HepG2 (cell line): ENCODE data around the gene TTLL4. TPM values are rescaled to one million over a fixed set of nuclear protein-coding genes. Genes with fewer than 3 reads are reported as not detected.

Source experiments
- FOXA1 ChIP-seq, 2 experiments: fragments of 450-650 bp in 1 of 2; sonication (generic) in 1 of 2; formaldehyde crosslinking in 1 of 2; IDR thresholded peaks; 2 replicates each; pipeline versions ENCODE4 v1.4.0 to v1.6.1; 2016 to 2020; ENCODE audit warnings: missing genetic modification reagents in 1 of 2
- GLI4 ChIP-seq: sonication (generic); formaldehyde crosslinking; IDR thresholded peaks from 2 replicates; pipeline ENCODE4 v1.5.1; 2020; ENCODE audit warnings: missing genetic modification reagents, mild to moderate bottlenecking, moderate library complexity, borderline replicate concordance
- GTF3A ChIP-seq: sonication (generic); formaldehyde crosslinking; conservative IDR thresholded peaks from 2 replicates; pipeline ENCODE4 v1.4.0; 2020; ENCODE audit warnings: mild to moderate bottlenecking, missing genetic modification reagents
- HNRNPH1 ChIP-seq: fragments of 200-400 bp; formaldehyde crosslinking; optimal IDR thresholded peaks from 2 replicates; pipeline ENCODE3; 2017; ENCODE audit warnings: mild to moderate bottlenecking, low read depth, low read length
- KLF13 ChIP-seq: sonication (generic); formaldehyde crosslinking; IDR thresholded peaks from 2 replicates; pipeline ENCODE4 v1.4.0; 2020; ENCODE audit warnings: mild to moderate bottlenecking, missing genetic modification reagents
- MTF2 ChIP-seq: sonication (generic); formaldehyde crosslinking; IDR thresholded peaks from 2 replicates; pipeline ENCODE4 v1.5.0; 2020; ENCODE audit warnings: missing genetic modification reagents, borderline replicate concordance
- SATB2 ChIP-seq: sonication (generic); formaldehyde crosslinking; IDR thresholded peaks from 2 replicates; pipeline ENCODE4 v1.5.0; 2020; ENCODE audit warnings: missing genetic modification reagents
- SETDB1 ChIP-seq: sonication (generic); formaldehyde crosslinking; IDR thresholded peaks from 2 replicates; pipeline ENCODE4 v1.5.1; 2020; ENCODE audit warnings: missing genetic modification reagents, mild to moderate bottlenecking, borderline replicate concordance
- SNAI1 ChIP-seq: sonication (generic); formaldehyde crosslinking; IDR thresholded peaks from 2 replicates; pipeline ENCODE4 v1.5.0; 2020; ENCODE audit warnings: mild to moderate bottlenecking, missing genetic modification reagents, borderline replicate concordance
- YEATS2 ChIP-seq: sonication (generic); formaldehyde crosslinking; IDR thresholded peaks from 2 replicates; pipeline ENCODE4 v1.4.0; 2020; ENCODE audit warnings: missing genetic modification reagents, borderline replicate concordance
- YEATS4 ChIP-seq: sonication (generic); formaldehyde crosslinking; IDR thresholded peaks from 2 replicates; pipeline ENCODE4 v1.4.0; 2020; ENCODE audit warnings: missing genetic modification reagents, borderline replicate concordance
- ZNF367 ChIP-seq: sonication (generic); formaldehyde crosslinking; IDR thresholded peaks from 2 replicates; pipeline ENCODE4 v1.4.0; 2020; ENCODE audit warnings: missing genetic modification reagents, borderline replicate concordance
- ZNF547 ChIP-seq: sonication (generic); formaldehyde crosslinking; IDR thresholded peaks from 2 replicates; pipeline ENCODE4 v1.5.1; 2020; ENCODE audit warnings: mild to moderate bottlenecking, missing genetic modification reagents
- polyA plus RNA-seq, 8 experiments: library from polyadenylated mRNA; depleted of rRNA in 3 of 8; stranded (reverse) in 7 of 8; unstranded in 1 of 8; fragments of >200 nt; fragmentation: Illumina TruSeq in 4 of 8; extraction: Trizol in 4 of 8; gene quantifications; 2 replicates each; pipeline versions ENCODE4 v1.2.1 to v1.2.3, GENCODE V29; 2011 to 2016; ENCODE audit warnings: low read depth in 4 of 8, missing spikeins in 1 of 8, mixed read lengths in 1 of 8; ENCODE audit not compliant: insufficient read depth in 1 of 8
- total RNA-seq, 5 experiments: library from RNA; depleted of rRNA; stranded (reverse); fragments of >200 nt; fragmentation: Illumina TruSeq; extraction: Trizol; gene quantifications; 2 replicates each; pipeline ENCODE4 v1.2.3, GENCODE V29; 2016; ENCODE audit warnings: low read depth in 1 of 5
- TF ChIP-seq, protein P1 (sequence below): sonication (generic); formaldehyde crosslinking; IDR thresholded peaks from 2 replicates; pipeline ENCODE4 v1.5.0; 2020; ENCODE audit warnings: missing genetic modification reagents, mild to moderate bottlenecking, borderline replicate concordance
- TF ChIP-seq, protein P2 (sequence below): sonication (generic); formaldehyde crosslinking; IDR thresholded peaks from 2 replicates; pipeline ENCODE4 v1.4.0; 2020; ENCODE audit warnings: missing genetic modification reagents
- TF ChIP-seq, protein P3 (sequence below): sonication (generic); formaldehyde crosslinking; IDR thresholded peaks from 2 replicates; pipeline ENCODE4 v1.5.0; 2020; ENCODE audit warnings: missing genetic modification reagents
- TF ChIP-seq, protein P4 (sequence below): sonication (generic); formaldehyde crosslinking; IDR thresholded peaks from 2 replicates; pipeline ENCODE4 v1.5.0; 2020; ENCODE audit warnings: missing genetic modification reagents, mild to moderate bottlenecking, borderline replicate concordance
- TF ChIP-seq, protein P5 (sequence below): sonication (generic); formaldehyde crosslinking; IDR thresholded peaks from 2 replicates; pipeline ENCODE4 v1.4.0; 2020; ENCODE audit warnings: missing genetic modification reagents

Gene TTLL4
- total and polyA plus RNA-seq, 2 of the 13 experiments (the other 11 are each of a cell fraction or from before 2014, with no cell fraction given) = 77.5 to 84.6 TPM

DNA sequence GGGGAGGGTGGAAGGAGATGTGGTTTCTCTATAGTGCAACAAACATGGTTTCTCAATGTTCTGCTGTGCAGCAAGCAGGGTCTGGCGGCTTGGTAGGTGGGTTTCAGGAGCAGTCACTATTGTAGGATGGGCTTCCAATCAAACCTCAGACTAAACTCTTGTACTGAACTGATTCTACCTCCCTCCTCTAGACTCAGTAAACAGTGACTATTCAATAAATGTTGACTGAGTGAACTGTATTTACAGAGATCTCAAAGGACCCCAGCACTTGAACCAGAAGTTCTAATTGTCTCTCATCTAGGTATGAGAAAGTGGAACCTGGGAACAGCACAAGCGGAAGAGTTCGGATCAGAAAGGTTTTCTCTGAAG is 44.5 kb downstream of the TTLL4 start (continued):
- TF ChIP-seq, protein P1, sequence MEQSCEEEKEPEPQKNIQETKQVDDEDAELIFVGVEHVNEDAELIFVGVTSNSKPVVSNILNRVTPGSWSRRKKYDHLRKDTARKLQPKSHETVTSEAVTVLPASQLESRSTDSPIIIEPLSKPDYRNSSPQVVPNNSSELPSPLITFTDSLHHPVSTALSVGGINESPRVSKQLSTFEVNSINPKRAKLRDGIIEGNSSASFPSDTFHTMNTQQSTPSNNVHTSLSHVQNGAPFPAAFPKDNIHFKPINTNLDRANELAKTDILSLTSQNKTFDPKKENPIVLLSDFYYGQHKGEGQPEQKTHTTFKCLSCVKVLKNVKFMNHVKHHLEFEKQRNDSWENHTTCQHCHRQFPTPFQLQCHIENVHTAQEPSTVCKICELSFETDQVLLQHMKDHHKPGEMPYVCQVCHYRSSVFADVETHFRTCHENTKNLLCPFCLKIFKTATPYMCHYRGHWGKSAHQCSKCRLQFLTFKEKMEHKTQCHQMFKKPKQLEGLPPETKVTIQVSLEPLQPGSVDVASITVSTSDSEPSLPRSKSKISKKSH (CRISPR knock-in tag) = no peak
- TF ChIP-seq, protein P2, sequence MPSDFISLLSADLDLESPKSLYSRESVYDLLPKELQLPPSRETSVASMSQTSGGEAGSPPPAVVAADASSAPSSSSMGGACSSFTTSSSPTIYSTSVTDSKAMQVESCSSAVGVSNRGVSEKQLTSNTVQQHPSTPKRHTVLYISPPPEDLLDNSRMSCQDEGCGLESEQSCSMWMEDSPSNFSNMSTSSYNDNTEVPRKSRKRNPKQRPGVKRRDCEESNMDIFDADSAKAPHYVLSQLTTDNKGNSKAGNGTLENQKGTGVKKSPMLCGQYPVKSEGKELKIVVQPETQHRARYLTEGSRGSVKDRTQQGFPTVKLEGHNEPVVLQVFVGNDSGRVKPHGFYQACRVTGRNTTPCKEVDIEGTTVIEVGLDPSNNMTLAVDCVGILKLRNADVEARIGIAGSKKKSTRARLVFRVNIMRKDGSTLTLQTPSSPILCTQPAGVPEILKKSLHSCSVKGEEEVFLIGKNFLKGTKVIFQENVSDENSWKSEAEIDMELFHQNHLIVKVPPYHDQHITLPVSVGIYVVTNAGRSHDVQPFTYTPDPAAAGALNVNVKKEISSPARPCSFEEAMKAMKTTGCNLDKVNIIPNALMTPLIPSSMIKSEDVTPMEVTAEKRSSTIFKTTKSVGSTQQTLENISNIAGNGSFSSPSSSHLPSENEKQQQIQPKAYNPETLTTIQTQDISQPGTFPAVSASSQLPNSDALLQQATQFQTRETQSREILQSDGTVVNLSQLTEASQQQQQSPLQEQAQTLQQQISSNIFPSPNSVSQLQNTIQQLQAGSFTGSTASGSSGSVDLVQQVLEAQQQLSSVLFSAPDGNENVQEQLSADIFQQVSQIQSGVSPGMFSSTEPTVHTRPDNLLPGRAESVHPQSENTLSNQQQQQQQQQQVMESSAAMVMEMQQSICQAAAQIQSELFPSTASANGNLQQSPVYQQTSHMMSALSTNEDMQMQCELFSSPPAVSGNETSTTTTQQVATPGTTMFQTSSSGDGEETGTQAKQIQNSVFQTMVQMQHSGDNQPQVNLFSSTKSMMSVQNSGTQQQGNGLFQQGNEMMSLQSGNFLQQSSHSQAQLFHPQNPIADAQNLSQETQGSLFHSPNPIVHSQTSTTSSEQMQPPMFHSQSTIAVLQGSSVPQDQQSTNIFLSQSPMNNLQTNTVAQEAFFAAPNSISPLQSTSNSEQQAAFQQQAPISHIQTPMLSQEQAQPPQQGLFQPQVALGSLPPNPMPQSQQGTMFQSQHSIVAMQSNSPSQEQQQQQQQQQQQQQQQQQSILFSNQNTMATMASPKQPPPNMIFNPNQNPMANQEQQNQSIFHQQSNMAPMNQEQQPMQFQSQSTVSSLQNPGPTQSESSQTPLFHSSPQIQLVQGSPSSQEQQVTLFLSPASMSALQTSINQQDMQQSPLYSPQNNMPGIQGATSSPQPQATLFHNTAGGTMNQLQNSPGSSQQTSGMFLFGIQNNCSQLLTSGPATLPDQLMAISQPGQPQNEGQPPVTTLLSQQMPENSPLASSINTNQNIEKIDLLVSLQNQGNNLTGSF (CRISPR knock-in tag) = no peak
- no peak for TF ChIP-seq YEATS2 (CRISPR knock-in tag)
- TF ChIP-seq GTF3A (CRISPR knock-in tag) = no peak
- TF ChIP-seq GLI4 (CRISPR knock-in tag) = no peak
- TF ChIP-seq FOXA1 (IDR thresholded peaks at IDR 0.05) = no peak; the same call in 1 of the 2 replicates
- TF ChIP-seq FOXA1 (CRISPR knock-in tag; IDR thresholded peaks at IDR 0.05) = peak; percentile 88
- no peak for TF ChIP-seq MTF2 (CRISPR knock-in tag)
- TF ChIP-seq SNAI1 (CRISPR knock-in tag) = no peak
- TF ChIP-seq HNRNPH1 = no peak
- TF ChIP-seq, protein P3, sequence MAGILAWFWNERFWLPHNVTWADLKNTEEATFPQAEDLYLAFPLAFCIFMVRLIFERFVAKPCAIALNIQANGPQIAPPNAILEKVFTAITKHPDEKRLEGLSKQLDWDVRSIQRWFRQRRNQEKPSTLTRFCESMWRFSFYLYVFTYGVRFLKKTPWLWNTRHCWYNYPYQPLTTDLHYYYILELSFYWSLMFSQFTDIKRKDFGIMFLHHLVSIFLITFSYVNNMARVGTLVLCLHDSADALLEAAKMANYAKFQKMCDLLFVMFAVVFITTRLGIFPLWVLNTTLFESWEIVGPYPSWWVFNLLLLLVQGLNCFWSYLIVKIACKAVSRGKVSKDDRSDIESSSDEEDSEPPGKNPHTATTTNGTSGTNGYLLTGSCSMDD (CRISPR knock-in tag) = no peak
- TF ChIP-seq ZNF547 = no peak
- no peak for TF ChIP-seq YEATS4 (CRISPR knock-in tag)
- TF ChIP-seq, protein P4, sequence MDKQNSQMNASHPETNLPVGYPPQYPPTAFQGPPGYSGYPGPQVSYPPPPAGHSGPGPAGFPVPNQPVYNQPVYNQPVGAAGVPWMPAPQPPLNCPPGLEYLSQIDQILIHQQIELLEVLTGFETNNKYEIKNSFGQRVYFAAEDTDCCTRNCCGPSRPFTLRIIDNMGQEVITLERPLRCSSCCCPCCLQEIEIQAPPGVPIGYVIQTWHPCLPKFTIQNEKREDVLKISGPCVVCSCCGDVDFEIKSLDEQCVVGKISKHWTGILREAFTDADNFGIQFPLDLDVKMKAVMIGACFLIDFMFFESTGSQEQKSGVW (CRISPR knock-in tag) = no peak
- TF ChIP-seq, protein P5, sequence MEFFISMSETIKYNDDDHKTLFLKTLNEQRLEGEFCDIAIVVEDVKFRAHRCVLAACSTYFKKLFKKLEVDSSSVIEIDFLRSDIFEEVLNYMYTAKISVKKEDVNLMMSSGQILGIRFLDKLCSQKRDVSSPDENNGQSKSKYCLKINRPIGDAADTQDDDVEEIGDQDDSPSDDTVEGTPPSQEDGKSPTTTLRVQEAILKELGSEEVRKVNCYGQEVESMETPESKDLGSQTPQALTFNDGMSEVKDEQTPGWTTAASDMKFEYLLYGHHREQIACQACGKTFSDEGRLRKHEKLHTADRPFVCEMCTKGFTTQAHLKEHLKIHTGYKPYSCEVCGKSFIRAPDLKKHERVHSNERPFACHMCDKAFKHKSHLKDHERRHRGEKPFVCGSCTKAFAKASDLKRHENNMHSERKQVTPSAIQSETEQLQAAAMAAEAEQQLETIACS = no peak
- TF ChIP-seq SATB2 (CRISPR knock-in tag) = no peak; the same call in 1 of the 2 replicates
- TF ChIP-seq SETDB1 (CRISPR knock-in tag) = no peak
- no peak for TF ChIP-seq KLF13 (CRISPR knock-in tag)
- no peak for TF ChIP-seq ZNF367 (CRISPR knock-in tag)
